Sigmoid colon (tissue), 4 donors: ENCODE measurements around the gene TRERF1.

Experiments
- CTCF ChIP-seq, 4 experiments: fragments of 450-650 bp in 3 of 4; fragments of 200-600 bp in 1 of 4; IDR thresholded peaks; one replicate each; pipeline ENCODE4 v1.5.1; 2016 to 2019; ENCODE audit warnings: antibody characterized with exemption in 4 of 4, mild to moderate bottlenecking in 3 of 4, moderate library complexity in 2 of 4
- EP300 ChIP-seq, 4 donors: sonication (generic); formaldehyde crosslinking; IDR thresholded peaks; one replicate each; pipeline ENCODE4 v1.6.1; 2017; ENCODE audit warnings: antibody characterized with exemption in 4 of 4
- POLR2A ChIP-seq, 2 donors: fragments of 450-650 bp; IDR thresholded peaks; one replicate each; pipeline ENCODE4 v1.6.1; 2016; ENCODE audit warnings: antibody characterized with exemption in 2 of 2, mild to moderate bottlenecking in 2 of 2, moderate library complexity in 2 of 2
- POLR2AphosphoS5 ChIP-seq, 4 donors: sonication (generic); formaldehyde crosslinking; IDR thresholded peaks; one replicate each; pipeline ENCODE4 v1.6.1; 2017; ENCODE audit warnings: antibody characterized with exemption in 4 of 4

- no peak for TF ChIP-seq CTCF (IDR thresholded peaks at IDR 0.05)
- TF ChIP-seq EP300 (IDR thresholded peaks at IDR 0.05): no peak
- no peak for TF ChIP-seq POLR2AphosphoS5 (IDR thresholded peaks at IDR 0.05)
- no peak for TF ChIP-seq POLR2A (IDR thresholded peaks at IDR 0.05)
Observed at GRCh38 chr6:42190554-42191183, 261.1 kb downstream of the TRERF1 start.
